ENCODE measurements around the gene STXBP6.

GRCh38 chr14:25089496-25089895, 39.5 kb upstream of the STXBP6 start:
- no peak for TF ChIP-seq ISL1 (CRISPR knock-in tag; IDR thresholded peaks at IDR 0.05)
- no peak for TF ChIP-seq CSRNP3 (CRISPR knock-in tag; IDR thresholded peaks at IDR 0.05)
